Panc1 (cell line): ENCODE results near the gene TNFAIP8L1. TPM values are rescaled to one million over a fixed set of nuclear protein-coding genes. Genes with fewer than 3 reads are reported as not detected.

Source experiments
- ATAC-seq: fragments of 200-7000 bp; cut with Tn5 transposase; 2 replicates; pipeline ENCODE4 v1.9.1; 2020; ENCODE audit warnings: mild to moderate bottlenecking, moderate library complexity
- BruUV-seq: library from RNA; stranded (reverse); fragments of 400-500 nt; replicated peaks from 2 replicates; lab custom pipeline; 2021; lab: Mats Ljungman, UMichigan
- CTCF ChIA-PET: fragments of 300-600 bp; sonication (Branson Sonifier 250); formaldehyde crosslinking; loops from one replicate; lab custom pipeline; 2022; ENCODE audit warnings: antibody characterized with exemption; lab: Charles Lee
- POLR2A ChIA-PET: fragments of 300-600 bp; sonication (Branson Sonifier 250); formaldehyde crosslinking; loops from one replicate; lab custom pipeline; 2022; ENCODE audit warnings: antibody characterized with exemption; lab: Charles Lee
- DNase-seq: peaks from one replicate; pipeline ENCODE4 v3.0.0-alpha.2; 2010; ENCODE audit warnings: low read depth, low spot score
- H3K27ac ChIP-seq: 2 replicates; pipeline ENCODE4 v1.5.1; 2011; ENCODE audit warnings: mild to moderate bottlenecking, low read length, inconsistent platforms
- H3K27me3 ChIP-seq: fragments of 200-500 bp; sonication (Bioruptor generic); 2 replicates; pipeline ENCODE4 v1.6.0; 2014; ENCODE audit warnings: low read length, inconsistent platforms; ENCODE audit not compliant: control insufficient read depth, insufficient read depth
- H3K36me3 ChIP-seq: fragments of 200-500 bp; sonication (Bioruptor generic); 2 replicates; pipeline ENCODE4 v1.5.1; 2014; ENCODE audit warnings: inconsistent platforms, mild to moderate bottlenecking, low read length, moderate library complexity; ENCODE audit not compliant: control insufficient read depth, insufficient read depth
- H3K4me1 ChIP-seq: 2 replicates; pipeline ENCODE4 v1.5.1; 2011; ENCODE audit warnings: inconsistent platforms, mild to moderate bottlenecking, low read length, moderate library complexity; ENCODE audit not compliant: control insufficient read depth, insufficient read depth
- H3K4me3 ChIP-seq, 2 experiments: 2 replicates each; pipeline ENCODE4 v1.5.1; 2011 to 2012; ENCODE audit warnings: low read depth in 2 of 2, low read length in 2 of 2, mild to moderate bottlenecking in 2 of 2, inconsistent platforms in 1 of 2, moderate library complexity in 1 of 2
- H3K9me3 ChIP-seq: fragments of 200-500 bp; sonication (Bioruptor generic); 2 replicates; pipeline ENCODE4 v1.5.1; 2014; ENCODE audit warnings: low read depth, mild to moderate bottlenecking, inconsistent platforms, low read length, moderate library complexity; ENCODE audit not compliant: control insufficient read depth, insufficient read depth
- POLR2AphosphoS5 ChIP-seq: IDR thresholded peaks from 2 replicates; pipeline ENCODE4 v1.6.1; 2012; ENCODE audit warnings: mild to moderate bottlenecking, low read depth, low read length, moderate library complexity
- REST ChIP-seq, 2 experiments: IDR thresholded peaks; 2 replicates each; pipeline ENCODE4 v1.6.1; 2011 to 2012; ENCODE audit warnings: low read depth in 2 of 2, control low read depth in 1 of 2, low read length in 1 of 2, mild to moderate bottlenecking in 1 of 2, moderate library complexity in 1 of 2; ENCODE audit not compliant: insufficient read depth in 1 of 2
- SIN3A ChIP-seq: IDR thresholded peaks from 2 replicates; pipeline ENCODE4 v1.6.1; 2012; ENCODE audit warnings: low read depth, mild to moderate bottlenecking, low read length, moderate library complexity, borderline replicate concordance; ENCODE audit not compliant: insufficient read depth
- TCF7L2 ChIP-seq: IDR thresholded peaks from 2 replicates; pipeline ENCODE4 v1.6.1; 2011; ENCODE audit warnings: mild to moderate bottlenecking, low read depth, low read length, inconsistent platforms
- in situ Hi-C: cut with HindIII; loops from 2 replicates; pipeline ENCODE4 v1.10.0; 2016; ENCODE audit warnings: low sequenced_read_pairs, low pct_unique_long_range_greater_than_20kb
- intact Hi-C: fragments of 100-400 bp; cut with micrococcal nuclease; formaldehyde crosslinking; loops from one replicate; pipeline ENCODE4 v1.10.0; 2022; ENCODE audit not compliant: unreplicated experiment
- total RNA-seq: library from RNA; stranded (reverse); gene quantifications from one replicate; pipeline ENCODE4 v1.2.1, GENCODE V29; 2021; ENCODE audit not compliant: unreplicated experiment
- TF ChIP-seq, protein P1 (sequence below): fragments of 450-650 bp; IDR thresholded peaks from 2 replicates; pipeline ENCODE4 v1.5.1; 2017; ENCODE audit warnings: mild to moderate bottlenecking

Gene TNFAIP8L1
- total RNA-seq, 1 experiment from 2014 or later = 4.8 TPM

DNA sequence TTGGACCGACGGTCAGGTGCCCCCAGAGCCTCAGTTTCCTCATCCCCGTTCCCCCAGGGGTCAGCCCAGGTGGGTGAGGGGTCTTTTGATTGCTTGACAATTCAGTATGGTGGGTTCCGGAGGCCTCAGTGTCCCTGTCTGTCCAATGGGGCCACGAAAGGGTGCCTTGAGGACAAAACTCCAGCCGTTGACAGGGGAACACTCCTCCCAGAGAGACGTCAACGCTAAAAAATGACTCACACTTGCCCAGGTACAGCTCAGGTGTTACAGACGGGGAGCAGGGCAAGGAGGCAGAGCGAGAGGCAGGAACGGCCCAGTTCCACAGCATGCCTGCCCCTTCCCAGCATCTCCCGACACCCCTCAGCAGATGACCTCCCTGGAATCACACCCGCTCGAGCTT is 1.8 kb downstream of the TNFAIP8L1 start:
- DNase-seq (no peak), ATAC-seq (no peak)
- in situ Hi-C loops = no loop called here
- Histone ChIP-seq H3K36me3 (peaks cover 4% of the 10 kb centered on the region; the same call in 1 of the 2 replicates), H3K27ac (no peak overlapping the region), H3K4me3 (no peak overlapping the region), H3K4me1 (no peaks in the 10 kb centered on the region; the same call in none of the 2 replicates), H3K27me3 (no peaks in the 10 kb centered on the region), H3K9me3 (no peaks in the 10 kb centered on the region)
- BruUV-seq = no TSS peak
- TF ChIP-seq REST (IDR thresholded peaks at IDR 0.05; ENCODE audit: insufficient read depth in 1 of 2, low read depth in 2 of 2, low read length in 1 of 2) = no peak
- TF ChIP-seq, protein P1, sequence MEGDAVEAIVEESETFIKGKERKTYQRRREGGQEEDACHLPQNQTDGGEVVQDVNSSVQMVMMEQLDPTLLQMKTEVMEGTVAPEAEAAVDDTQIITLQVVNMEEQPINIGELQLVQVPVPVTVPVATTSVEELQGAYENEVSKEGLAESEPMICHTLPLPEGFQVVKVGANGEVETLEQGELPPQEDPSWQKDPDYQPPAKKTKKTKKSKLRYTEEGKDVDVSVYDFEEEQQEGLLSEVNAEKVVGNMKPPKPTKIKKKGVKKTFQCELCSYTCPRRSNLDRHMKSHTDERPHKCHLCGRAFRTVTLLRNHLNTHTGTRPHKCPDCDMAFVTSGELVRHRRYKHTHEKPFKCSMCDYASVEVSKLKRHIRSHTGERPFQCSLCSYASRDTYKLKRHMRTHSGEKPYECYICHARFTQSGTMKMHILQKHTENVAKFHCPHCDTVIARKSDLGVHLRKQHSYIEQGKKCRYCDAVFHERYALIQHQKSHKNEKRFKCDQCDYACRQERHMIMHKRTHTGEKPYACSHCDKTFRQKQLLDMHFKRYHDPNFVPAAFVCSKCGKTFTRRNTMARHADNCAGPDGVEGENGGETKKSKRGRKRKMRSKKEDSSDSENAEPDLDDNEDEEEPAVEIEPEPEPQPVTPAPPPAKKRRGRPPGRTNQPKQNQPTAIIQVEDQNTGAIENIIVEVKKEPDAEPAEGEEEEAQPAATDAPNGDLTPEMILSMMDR = no peak
- TF ChIP-seq SIN3A = no peak
- no peak for TF ChIP-seq TCF7L2
- TF ChIP-seq POLR2AphosphoS5 = no peak
- CTCF ChIA-PET = no interaction called here
- POLR2A ChIA-PET = no interaction called here
- intact Hi-C loops = no loop called here

DNA sequence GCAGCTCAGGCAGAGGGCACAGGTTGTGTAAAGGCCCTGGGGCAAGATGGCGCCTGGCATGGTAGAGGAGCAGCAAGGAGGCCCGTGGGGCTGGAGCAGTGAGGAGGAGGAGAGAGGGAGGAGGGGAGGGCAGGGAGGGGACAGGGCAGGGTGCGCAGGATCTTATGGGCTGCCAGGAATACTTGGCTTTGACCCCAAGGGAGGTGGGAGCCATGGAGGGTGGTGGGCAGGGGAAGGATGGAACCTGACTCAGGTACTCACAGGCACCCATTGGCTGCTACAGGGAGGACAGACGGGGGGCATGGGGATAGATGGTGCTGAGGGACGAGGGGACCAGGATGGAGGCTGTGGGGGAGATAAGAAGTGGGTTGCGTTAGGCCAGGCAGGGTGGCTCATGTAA is 3.3 kb downstream of the TNFAIP8L1 start:
- ATAC-seq (no peak), DNase-seq (no peak)
- no TSS peak for BruUV-seq
- intact Hi-C loops = no loop called here
- ChIA-PET CTCF (interaction anchor here (0.5 kb wide), 1 partner anchor 86 kb away, joined by 5 read pairs; no protein-coding TSS in a partner anchor), POLR2A (interaction anchor here (0.7 kb wide), 1 partner anchor 26 kb away, joined by 7 read pairs; no protein-coding TSS in a partner anchor)
- no peaks in the 10 kb centered on the region for H3K27me3 ChIP-seq
- H3K27ac ChIP-seq = no peak overlapping the region
- H3K9me3 ChIP-seq = no peaks in the 10 kb centered on the region
- H3K4me1 ChIP-seq = no peaks in the 10 kb centered on the region; the same call in none of the 2 replicates
- in situ Hi-C loops = no loop called here
- peaks cover 4% of the 10 kb centered on the region; the same call in 1 of the 2 replicates for H3K36me3 ChIP-seq
- TF ChIP-seq, protein P1 = no peak
- TF ChIP-seq REST (IDR thresholded peaks at IDR 0.05; ENCODE audit: insufficient read depth in 1 of 2, low read depth in 2 of 2, low read length in 1 of 2) = no peak
- H3K4me3 ChIP-seq = no peak overlapping the region
